Measurements from ENCODE around the gene ADPRH. TPM values are rescaled to one million over a fixed set of nuclear protein-coding genes. Genes with fewer than 3 reads are reported as not detected.
"Not testable (repeated sequence)": the region's sequence is repeated elsewhere in the genome, so short reads cannot be mapped to it uniquely, and the experiment has no call there.

Gene ADPRH
- total RNA-seq, 1 experiment from 2014 or later, result 3.6 TPM

- DNase-seq (ENCODE audit: low spot score) (no peak), ATAC-seq (no peak)
- POLR2A ChIA-PET, result no interaction called here
- peaks cover under 1% of the 10 kb centered on the region for H3K27me3 Mint-ChIP-seq (ENCODE audit: low read depth)
- peaks cover 4% of the 10 kb centered on the region; the same call in 1 of the 2 replicates for H3K9me3 Mint-ChIP-seq
- H3K4me1 Mint-ChIP-seq, result peaks cover 11% of the 10 kb centered on the region
- H3K36me3 Mint-ChIP-seq, result no peaks in the 10 kb centered on the region
- H3K27ac Mint-ChIP-seq, result no peak overlapping the region
- no peak for TF ChIP-seq SMAD4 (CRISPR knock-in tag; IDR thresholded peaks at IDR 0.05)
- TF ChIP-seq FOXP1 (CRISPR knock-in tag; IDR thresholded peaks at IDR 0.05; ENCODE audit: borderline replicate concordance), result no peak
- TF ChIP-seq FOXK1 (CRISPR knock-in tag; IDR thresholded peaks at IDR 0.05), result no peak
- no peak for TF ChIP-seq NFATC4 (CRISPR knock-in tag; IDR thresholded peaks at IDR 0.05)
- TF ChIP-seq MLX (CRISPR knock-in tag; IDR thresholded peaks at IDR 0.05), result no peak
- CTCF ChIA-PET, result no interaction called here
- H3K4me3 Mint-ChIP-seq, result no peak overlapping the region
Observed at GRCh38 chr3:119594066-119594465, 14.8 kb downstream of the ADPRH start.

- CTCF ChIA-PET; H3K27ac Mint-ChIP-seq; DNase-seq (ENCODE audit: low spot score); H3K4me3 Mint-ChIP-seq; POLR2A ChIA-PET; H3K9me3 Mint-ChIP-seq; H3K4me1 Mint-ChIP-seq; ATAC-seq; H3K36me3 Mint-ChIP-seq; H3K27me3 Mint-ChIP-seq (ENCODE audit: low read depth): not testable (repeated sequence)
Observed at GRCh38 chr3:119594929-119595328, 15.6 kb downstream of the ADPRH start.

- Mint-ChIP-seq H3K27ac (no peak overlapping the region), H3K27me3 (ENCODE audit: low read depth) (no peaks in the 10 kb centered on the region; the same call in 1 of the 2 replicates), H3K4me3 (no peak overlapping the region), H3K4me1 (no peaks in the 10 kb centered on the region), H3K9me3 (no peaks in the 10 kb centered on the region), H3K36me3 (no peaks in the 10 kb centered on the region)
- ChIA-PET CTCF (no interaction called here), POLR2A (no interaction called here)
- ATAC-seq (no peak), DNase-seq (ENCODE audit: low spot score) (no peak)
- TF ChIP-seq JUN (CRISPR knock-in tag; IDR thresholded peaks at IDR 0.05) (no peak), ZNF232 (CRISPR knock-in tag; IDR thresholded peaks at IDR 0.05) (no peak), CREB1 (CRISPR knock-in tag; IDR thresholded peaks at IDR 0.05) (no peak), ARID4B (CRISPR knock-in tag; IDR thresholded peaks at IDR 0.05; ENCODE audit: borderline replicate concordance) (no peak), ZNF219 (CRISPR knock-in tag; IDR thresholded peaks at IDR 0.05; ENCODE audit: borderline replicate concordance) (no peak), ZMAT4 (CRISPR knock-in tag; IDR thresholded peaks at IDR 0.05) (no peak), ERG (CRISPR knock-in tag; IDR thresholded peaks at IDR 0.05) (no peak), NFYB (CRISPR knock-in tag; conservative IDR thresholded peaks at IDR 0.05; ENCODE audit: low read depth) (no peak)
Observed at GRCh38 chr3:119595639-119596334, 16.5 kb downstream of the ADPRH start.
